ENCODE data around the gene SPRY1.

Gene SPRY1

GRCh38 chr4:123396307-123397143, at the start of gene SPRY1:
Gene SPRY1, plus strand, starts transcription at chr4:123396795. Its CDS starts 4,797 bp downstream, at chr4:123401592.
- peak; percentile 79 for DNase-seq
- H3K36me3 Mint-ChIP-seq (ENCODE audit: low read depth), result peaks cover 33% of the 10 kb centered on the region
- no peaks in the 10 kb centered on the region for H3K9me3 Mint-ChIP-seq
- peak within 1 kb of the TSS; percentile 90 for H3K27ac Mint-ChIP-seq
- H3K4me1 Mint-ChIP-seq (ENCODE audit: low read depth), result peaks cover 35% of the 10 kb centered on the region
- peaks cover 25% of the 10 kb centered on the region for H3K27me3 Mint-ChIP-seq
- H3K4me3 Mint-ChIP-seq, result peak within 1 kb of the TSS; percentile 87

- Mint-ChIP-seq H3K36me3 (ENCODE audit: low read depth) (no peaks in the 10 kb centered on the region), H3K9me3 (no peaks in the 10 kb centered on the region), H3K27me3 (peaks cover 8% of the 10 kb centered on the region), H3K4me1 (ENCODE audit: low read depth) (no peaks in the 10 kb centered on the region), H3K4me3 (no peak overlapping the region), H3K27ac (no peak overlapping the region)
- DNase-seq, result no peak
These were observed 49.6 kb upstream of the SPRY1 start for GRCh38 chr4:123346951-123347350.

- H3K4me1 Mint-ChIP-seq (ENCODE audit: low read depth), result peaks cover 4% of the 10 kb centered on the region
- H3K27ac Mint-ChIP-seq, result no peak overlapping the region
- no peak overlapping the region for H3K4me3 Mint-ChIP-seq
These were observed 47.6 kb upstream of the SPRY1 start for GRCh38 chr4:123348946-123349345.

GRCh38 chr4:123349421-123350190, 47.0 kb upstream of the SPRY1 start:
- no peak overlapping the region for H3K27ac Mint-ChIP-seq
- H3K4me3 Mint-ChIP-seq, result no peak overlapping the region
- no peaks in the 10 kb centered on the region for H3K36me3 Mint-ChIP-seq (ENCODE audit: low read depth)
- DNase-seq, result no peak
- peaks cover 8% of the 10 kb centered on the region for H3K27me3 Mint-ChIP-seq
- H3K4me1 Mint-ChIP-seq (ENCODE audit: low read depth), result peaks cover 4% of the 10 kb centered on the region
- no peaks in the 10 kb centered on the region for H3K9me3 Mint-ChIP-seq

More at GRCh38 chr4:123348946-123349345, 47.6 kb upstream of the SPRY1 start:
- no peaks in the 10 kb centered on the region for H3K36me3 Mint-ChIP-seq (ENCODE audit: low read depth)
- DNase-seq, result no peak
- H3K27me3 Mint-ChIP-seq, result peaks cover 8% of the 10 kb centered on the region
- H3K9me3 Mint-ChIP-seq, result no peaks in the 10 kb centered on the region

- no peak overlapping the region for H3K27ac Mint-ChIP-seq
- H3K36me3 Mint-ChIP-seq (ENCODE audit: low read depth), result no peaks in the 10 kb centered on the region
- H3K4me3 Mint-ChIP-seq, result no peak overlapping the region
- H3K27me3 Mint-ChIP-seq, result peaks cover 8% of the 10 kb centered on the region
- H3K9me3 Mint-ChIP-seq, result no peaks in the 10 kb centered on the region
- DNase-seq, result no peak
- H3K4me1 Mint-ChIP-seq (ENCODE audit: low read depth), result peaks cover 4% of the 10 kb centered on the region
These were observed 46.4 kb upstream of the SPRY1 start for GRCh38 chr4:123350191-123350544.

- DNase-seq, result no peak
- peaks cover 4% of the 10 kb centered on the region for H3K4me1 Mint-ChIP-seq (ENCODE audit: low read depth)
- H3K4me3 Mint-ChIP-seq, result no peak overlapping the region
- peaks cover 8% of the 10 kb centered on the region for H3K27me3 Mint-ChIP-seq
- H3K36me3 Mint-ChIP-seq (ENCODE audit: low read depth), result no peaks in the 10 kb centered on the region
- H3K27ac Mint-ChIP-seq, result no peak overlapping the region
- H3K9me3 Mint-ChIP-seq, result no peaks in the 10 kb centered on the region
These were observed 45.9 kb upstream of the SPRY1 start for GRCh38 chr4:123350726-123351125.

- Mint-ChIP-seq H3K36me3 (ENCODE audit: low read depth) (no peaks in the 10 kb centered on the region), H3K4me1 (ENCODE audit: low read depth) (peaks cover 4% of the 10 kb centered on the region), H3K27ac (no peak overlapping the region), H3K27me3 (peaks cover 8% of the 10 kb centered on the region), H3K4me3 (no peak overlapping the region), H3K9me3 (no peaks in the 10 kb centered on the region)
- no peak for DNase-seq
These were observed 44.9 kb upstream of the SPRY1 start for GRCh38 chr4:123351713-123352112.

GRCh38 chr4:123352240-123352945, 44.2 kb upstream of the SPRY1 start:
- H3K4me3 Mint-ChIP-seq, result no peak overlapping the region
- H3K9me3 Mint-ChIP-seq, result no peaks in the 10 kb centered on the region
- H3K4me1 Mint-ChIP-seq (ENCODE audit: low read depth), result peaks cover 4% of the 10 kb centered on the region
- H3K27me3 Mint-ChIP-seq, result peaks cover 6% of the 10 kb centered on the region
- H3K27ac Mint-ChIP-seq, result no peak overlapping the region
- no peaks in the 10 kb centered on the region for H3K36me3 Mint-ChIP-seq (ENCODE audit: low read depth)
- no peak for DNase-seq

- Mint-ChIP-seq H3K4me1 (ENCODE audit: low read depth) (peaks cover 4% of the 10 kb centered on the region), H3K9me3 (no peaks in the 10 kb centered on the region), H3K36me3 (ENCODE audit: low read depth) (no peaks in the 10 kb centered on the region), H3K27me3 (peaks cover 6% of the 10 kb centered on the region), H3K4me3 (no peak overlapping the region), H3K27ac (no peak overlapping the region)
- no peak for DNase-seq
These were observed 43.6 kb upstream of the SPRY1 start for GRCh38 chr4:123352966-123353365.

GRCh38 chr4:123353656-123354055, 42.9 kb upstream of the SPRY1 start:
- Mint-ChIP-seq H3K27ac (no peak overlapping the region), H3K27me3 (peaks cover 9% of the 10 kb centered on the region), H3K9me3 (no peaks in the 10 kb centered on the region), H3K36me3 (ENCODE audit: low read depth) (no peaks in the 10 kb centered on the region), H3K4me3 (no peak overlapping the region), H3K4me1 (ENCODE audit: low read depth) (peaks cover 4% of the 10 kb centered on the region)
- DNase-seq, result no peak

- Mint-ChIP-seq H3K36me3 (ENCODE audit: low read depth) (no peaks in the 10 kb centered on the region), H3K4me3 (no peak overlapping the region), H3K9me3 (no peaks in the 10 kb centered on the region), H3K27me3 (peaks cover 12% of the 10 kb centered on the region), H3K27ac (no peak overlapping the region), H3K4me1 (ENCODE audit: low read depth) (peaks cover 4% of the 10 kb centered on the region)
- DNase-seq, result no peak
These were observed 41.9 kb upstream of the SPRY1 start for GRCh38 chr4:123354701-123355100.

- Mint-ChIP-seq H3K36me3 (ENCODE audit: low read depth) (no peaks in the 10 kb centered on the region), H3K27me3 (peaks cover 7% of the 10 kb centered on the region), H3K4me3 (no peak overlapping the region), H3K4me1 (ENCODE audit: low read depth) (peaks cover 4% of the 10 kb centered on the region), H3K27ac (no peak overlapping the region), H3K9me3 (no peaks in the 10 kb centered on the region)
- no peak for DNase-seq
These were observed 39.7 kb upstream of the SPRY1 start for GRCh38 chr4:123356921-123357320.

- H3K27ac Mint-ChIP-seq, result no peak overlapping the region
- H3K4me3 Mint-ChIP-seq, result no peak overlapping the region
- no peaks in the 10 kb centered on the region for H3K36me3 Mint-ChIP-seq (ENCODE audit: low read depth)
- H3K9me3 Mint-ChIP-seq, result no peaks in the 10 kb centered on the region
- peaks cover 7% of the 10 kb centered on the region for H3K27me3 Mint-ChIP-seq
- DNase-seq, result no peak
- no peaks in the 10 kb centered on the region for H3K4me1 Mint-ChIP-seq (ENCODE audit: low read depth)
These were observed 36.9 kb upstream of the SPRY1 start for GRCh38 chr4:123359449-123360315.

All from activated T-cell treated with anti-CD3 and anti-CD28 coated beads, Interleukin-2, amount 50 U/mL, for 24 hours (primary cell).